ENCODE results near the gene ZDHHC11. TPM values are rescaled to one million over a fixed set of nuclear protein-coding genes. Genes with fewer than 3 reads are reported as not detected.
A peak's percentile ranks its signal among the peaks of the same experiment; 100 is the strongest.
"Not testable (repeated sequence)": the region's sequence is repeated elsewhere in the genome, so short reads cannot be mapped to it uniquely, and the experiment has no call there.

Gene ZDHHC11
- total RNA-seq, 2 experiments from 2014 or later: 9.4 to 10.0 TPM

GRCh38 chr5:763998-764781 lies 86.6 kb downstream of the ZDHHC11 start:
- H3K27ac Mint-ChIP-seq: no peak overlapping the region
- peaks cover 2% of the 10 kb centered on the region for H3K4me1 Mint-ChIP-seq
- POLR2A ChIA-PET: no interaction called here
- H3K9me3 Mint-ChIP-seq: peaks cover 4% of the 10 kb centered on the region
- H3K36me3 Mint-ChIP-seq (ENCODE audit: low read depth): no peaks in the 10 kb centered on the region
- H3K4me3 Mint-ChIP-seq: no peak overlapping the region
- H3K27me3 Mint-ChIP-seq: no peaks in the 10 kb centered on the region
- CTCF ChIA-PET: no interaction called here
- DNase-seq: no peak

GRCh38 chr5:763397-763796 lies 87.4 kb downstream of the ZDHHC11 start:
- CTCF ChIA-PET: no interaction called here

GRCh38 chr5:762996-763395 lies 87.8 kb downstream of the ZDHHC11 start:
- H3K27ac Mint-ChIP-seq; H3K9me3 Mint-ChIP-seq; H3K36me3 Mint-ChIP-seq (ENCODE audit: low read depth); DNase-seq; H3K4me3 Mint-ChIP-seq; H3K27me3 Mint-ChIP-seq; CTCF ChIA-PET; POLR2A ChIA-PET: not testable (repeated sequence)
- H3K4me1 Mint-ChIP-seq: peaks cover 13% of the 10 kb centered on the region

More at GRCh38 chr5:763397-763796, 87.4 kb downstream of the ZDHHC11 start:
- Mint-ChIP-seq H3K36me3 (ENCODE audit: low read depth) (no peaks in the 10 kb centered on the region), H3K27me3 (no peaks in the 10 kb centered on the region), H3K9me3 (peaks cover 4% of the 10 kb centered on the region), H3K4me1 (peaks cover 9% of the 10 kb centered on the region), H3K27ac (no peak overlapping the region), H3K4me3 (no peak overlapping the region)
- no peak for DNase-seq
- POLR2A ChIA-PET: no interaction called here

GRCh38 chr5:761854-762710 lies 88.7 kb downstream of the ZDHHC11 start:
- POLR2A ChIA-PET: no interaction called here
- Mint-ChIP-seq H3K27ac (no peak overlapping the region), H3K4me3 (no peak overlapping the region), H3K36me3 (ENCODE audit: low read depth) (no peaks in the 10 kb centered on the region), H3K27me3 (no peaks in the 10 kb centered on the region), H3K9me3 (peaks cover 4% of the 10 kb centered on the region), H3K4me1 (peaks cover 13% of the 10 kb centered on the region)
- no peak for DNase-seq
- CTCF ChIA-PET: no interaction called here

- no peak for DNase-seq
- Mint-ChIP-seq H3K9me3 (peaks cover 4% of the 10 kb centered on the region), H3K27me3 (no peaks in the 10 kb centered on the region), H3K27ac (no peak overlapping the region), H3K36me3 (ENCODE audit: low read depth) (no peaks in the 10 kb centered on the region), H3K4me1 (peaks cover 13% of the 10 kb centered on the region), H3K4me3 (no peak overlapping the region)
- ChIA-PET POLR2A (no interaction called here), CTCF (no interaction called here)
Observed at GRCh38 chr5:761059-761771, 89.6 kb downstream of the ZDHHC11 start.

- H3K27ac Mint-ChIP-seq: no peak overlapping the region
- peaks cover 4% of the 10 kb centered on the region for H3K9me3 Mint-ChIP-seq
- peaks cover 13% of the 10 kb centered on the region for H3K4me1 Mint-ChIP-seq
- H3K27me3 Mint-ChIP-seq: no peaks in the 10 kb centered on the region
- CTCF ChIA-PET: no interaction called here
- POLR2A ChIA-PET: no interaction called here
- no peak for DNase-seq
- H3K4me3 Mint-ChIP-seq: no peak overlapping the region
- H3K36me3 Mint-ChIP-seq (ENCODE audit: low read depth): no peaks in the 10 kb centered on the region
Observed at GRCh38 chr5:760363-761058, 90.3 kb downstream of the ZDHHC11 start.

GRCh38 chr5:759781-760362 lies 90.9 kb downstream of the ZDHHC11 start:
- POLR2A ChIA-PET: no interaction called here
- Mint-ChIP-seq H3K9me3 (no peaks in the 10 kb centered on the region), H3K4me1 (peaks cover 13% of the 10 kb centered on the region), H3K27me3 (no peaks in the 10 kb centered on the region), H3K4me3 (no peak overlapping the region), H3K27ac (no peak overlapping the region), H3K36me3 (ENCODE audit: low read depth) (no peaks in the 10 kb centered on the region)
- no peak for DNase-seq
- CTCF ChIA-PET: no interaction called here

- H3K9me3 Mint-ChIP-seq: no peaks in the 10 kb centered on the region
- no peak overlapping the region for H3K27ac Mint-ChIP-seq
- peak overlapping the region; percentile 12 for H3K4me3 Mint-ChIP-seq
- peaks cover 13% of the 10 kb centered on the region for H3K4me1 Mint-ChIP-seq
- POLR2A ChIA-PET: no interaction called here
- DNase-seq: peak; percentile 50
- H3K27me3 Mint-ChIP-seq: no peaks in the 10 kb centered on the region
- CTCF ChIA-PET: no interaction called here
- no peaks in the 10 kb centered on the region for H3K36me3 Mint-ChIP-seq (ENCODE audit: low read depth)
Observed at GRCh38 chr5:759111-759751, 91.6 kb downstream of the ZDHHC11 start.

- H3K9me3 Mint-ChIP-seq: no peaks in the 10 kb centered on the region
- POLR2A ChIA-PET: no interaction called here
- CTCF ChIA-PET: no interaction called here
- H3K4me3 Mint-ChIP-seq: no peak overlapping the region
- H3K36me3 Mint-ChIP-seq (ENCODE audit: low read depth): no peaks in the 10 kb centered on the region
- H3K27me3 Mint-ChIP-seq: no peaks in the 10 kb centered on the region
- H3K4me1 Mint-ChIP-seq: peaks cover 13% of the 10 kb centered on the region
- no peak overlapping the region for H3K27ac Mint-ChIP-seq
- DNase-seq: no peak
Observed at GRCh38 chr5:758698-759053, 92.1 kb downstream of the ZDHHC11 start.

- H3K36me3 Mint-ChIP-seq (ENCODE audit: low read depth): no peaks in the 10 kb centered on the region
- no peaks in the 10 kb centered on the region for H3K27me3 Mint-ChIP-seq
- no peak overlapping the region for H3K4me3 Mint-ChIP-seq
- ChIA-PET POLR2A (no interaction called here), CTCF (no interaction called here)
- no peak overlapping the region for H3K27ac Mint-ChIP-seq
- peak; percentile 24 for DNase-seq
- peaks cover 13% of the 10 kb centered on the region for H3K4me1 Mint-ChIP-seq
- no peaks in the 10 kb centered on the region for H3K9me3 Mint-ChIP-seq
Observed at GRCh38 chr5:757931-758697, 92.7 kb downstream of the ZDHHC11 start.

- POLR2A ChIA-PET: no interaction called here
Observed at GRCh38 chr5:757346-757930, 93.3 kb downstream of the ZDHHC11 start.

More at GRCh38 chr5:757346-757930, 93.3 kb downstream of the ZDHHC11 start:
- CTCF ChIA-PET: no interaction called here
- no peak for DNase-seq
- H3K9me3 Mint-ChIP-seq: no peaks in the 10 kb centered on the region
- no peak overlapping the region for H3K4me3 Mint-ChIP-seq
- no peaks in the 10 kb centered on the region for H3K36me3 Mint-ChIP-seq (ENCODE audit: low read depth)
- H3K27ac Mint-ChIP-seq: no peak overlapping the region
- H3K4me1 Mint-ChIP-seq: peaks cover 13% of the 10 kb centered on the region
- no peaks in the 10 kb centered on the region for H3K27me3 Mint-ChIP-seq
